Skeletal muscle tissue (tissue), 4 donors: ENCODE measurements around the gene TERF2IP. TPM values are rescaled to one million over a fixed set of nuclear protein-coding genes. Genes with fewer than 3 reads are reported as not detected.

Experiments
- H3K27ac ChIP-seq: one replicate; pipeline ENCODE4 v1.7.0; 2013; ENCODE audit warnings: mild to moderate bottlenecking, low read depth, low read length, inconsistent platforms
- H3K27me3 ChIP-seq, 3 donors: one replicate each; pipeline ENCODE4 v1.7.0; 2013; ENCODE audit warnings: low read length in 3 of 3; ENCODE audit not compliant: control insufficient read depth in 3 of 3, insufficient read depth in 3 of 3
- H3K36me3 ChIP-seq, 3 donors: one replicate each; pipeline ENCODE4 v1.7.0; 2013; ENCODE audit warnings: low read length in 3 of 3; ENCODE audit not compliant: control insufficient read depth in 3 of 3, insufficient read depth in 3 of 3
- H3K4me1 ChIP-seq, 3 donors: one replicate each; pipeline ENCODE4 v1.7.0; 2013; ENCODE audit warnings: low read length in 3 of 3, mild to moderate bottlenecking in 3 of 3; ENCODE audit not compliant: control insufficient read depth in 3 of 3, insufficient read depth in 3 of 3
- H3K4me3 ChIP-seq, 3 donors: one replicate each; pipeline ENCODE4 v1.7.0; 2013; ENCODE audit warnings: low read length in 3 of 3
- H3K9ac ChIP-seq, 3 donors: one replicate each; pipeline ENCODE4 v1.7.0; 2013; ENCODE audit warnings: low read length in 3 of 3, mild to moderate bottlenecking in 3 of 3, moderate library complexity in 2 of 3, low read depth in 1 of 3
- H3K9me3 ChIP-seq, 3 donors: one replicate each; pipeline ENCODE4 v1.7.0; 2013; ENCODE audit warnings: low read length in 3 of 3; ENCODE audit not compliant: control insufficient read depth in 3 of 3
- total RNA-seq: library from RNA; depleted of rRNA; stranded (reverse); fragments of >200 nt; gene quantifications from one replicate; pipeline ENCODE4 v1.2.3, GENCODE V29; 2014
- donor health status: Osteomylitis.

Gene TERF2IP
- total RNA-seq, 1 donor from 2014 or later = 51.7 TPM

DNA sequence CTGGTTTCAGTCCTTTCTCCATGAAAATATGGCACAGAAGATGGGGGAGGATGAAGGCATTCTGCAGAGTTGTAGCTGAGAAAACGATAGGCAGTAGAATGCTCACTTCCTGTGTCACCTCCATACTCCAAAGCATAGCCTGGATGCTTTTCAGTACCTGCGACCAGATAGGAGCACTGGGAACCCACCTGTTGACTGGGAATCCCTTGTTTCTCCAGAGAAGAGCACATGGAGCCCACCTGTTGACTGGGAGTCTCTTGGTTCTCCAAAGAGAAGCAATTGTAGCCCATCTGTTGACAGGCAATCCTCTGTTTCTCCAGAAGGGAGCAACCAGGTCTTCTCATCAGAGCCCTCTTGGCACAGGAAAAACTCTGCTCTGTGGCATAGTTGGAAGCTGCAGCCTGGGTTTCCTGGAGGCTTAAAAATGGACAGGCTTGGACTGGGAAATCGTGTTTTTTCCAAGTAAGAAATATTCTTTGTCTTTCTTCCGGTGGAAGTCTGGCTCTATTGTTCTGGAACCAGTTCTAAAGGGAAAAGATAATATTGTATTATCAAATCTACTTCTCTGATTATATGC, 13.2 kb downstream of the TERF2IP start:
- peaks cover 17 to 29% (median 26%) of the 10 kb centered on the region in 3 donors for H3K36me3 ChIP-seq
- H3K9me3 ChIP-seq = no peaks in the 10 kb centered on the region
- H3K9ac ChIP-seq = no peak overlapping the region
- no peaks in the 10 kb centered on the region for H3K27me3 ChIP-seq
- H3K4me3 ChIP-seq = no peak overlapping the region
- peaks cover 0 to 5% (median 0%) of the 10 kb centered on the region in 3 donors for H3K4me1 ChIP-seq
- H3K27ac ChIP-seq = no peak overlapping the region

DNA sequence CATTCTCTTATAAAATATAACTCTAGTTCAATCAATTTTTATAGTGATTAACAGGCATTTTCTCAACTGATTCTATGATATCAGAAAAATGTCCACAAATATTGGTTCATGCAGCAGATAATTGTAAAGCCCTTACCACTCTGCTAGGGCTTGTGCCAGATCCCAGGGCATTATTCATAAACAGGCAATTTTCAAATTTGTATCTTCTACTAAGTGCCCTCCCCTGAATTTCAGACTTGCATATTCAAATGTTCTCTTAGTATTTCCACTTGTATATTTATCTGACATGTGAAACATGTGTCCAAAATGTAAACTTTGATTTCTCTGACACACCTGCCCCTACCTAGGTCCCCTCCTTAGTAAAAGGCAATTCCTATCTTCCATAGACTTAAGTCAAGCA, 19.9 kb downstream of the TERF2IP start:
- Histone ChIP-seq H3K36me3 (no peaks in the 10 kb centered on the region), H3K9me3 (no peaks in the 10 kb centered on the region), H3K9ac (no peak overlapping the region), H3K27me3 (no peaks in the 10 kb centered on the region), H3K27ac (no peak overlapping the region), H3K4me3 (no peak overlapping the region), H3K4me1 (no peaks in the 10 kb centered on the region)

DNA sequence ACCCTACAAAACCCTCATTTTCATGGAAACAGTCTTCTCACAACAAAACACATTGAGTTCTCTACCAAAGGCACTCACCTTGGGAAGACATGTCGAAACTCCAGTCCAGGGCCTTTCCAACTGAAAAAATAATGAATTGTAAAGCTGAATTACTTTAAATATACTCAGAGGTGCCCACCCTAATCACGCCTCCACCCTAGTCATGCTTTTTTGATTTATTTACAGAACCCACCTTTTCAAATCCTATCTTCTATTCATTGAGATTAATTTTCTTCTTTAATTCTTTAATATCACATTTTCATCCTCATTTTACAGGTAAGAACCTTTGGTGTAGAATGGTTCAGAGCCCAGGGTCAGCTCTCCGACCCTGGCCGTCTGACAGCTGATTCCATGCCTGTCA, 29.3 kb downstream of the TERF2IP start, which contains the start of gene CPHXL2:
TSS of gene CPHXL2 (minus strand) at position 101 of the 400 bp plus-strand sequence. CDS start at position 91, 10 bp downstream.
- H3K4me3 ChIP-seq = no peak within 1 kb of the TSS
- H3K27me3 ChIP-seq = no peaks in the 10 kb centered on the region
- no peak within 1 kb of the TSS for H3K9ac ChIP-seq
- H3K9me3 ChIP-seq = no peaks in the 10 kb centered on the region
- no peaks in the 10 kb centered on the region for H3K4me1 ChIP-seq
- no peaks in the 10 kb centered on the region for H3K36me3 ChIP-seq
- no peak within 1 kb of the TSS for H3K27ac ChIP-seq

DNA sequence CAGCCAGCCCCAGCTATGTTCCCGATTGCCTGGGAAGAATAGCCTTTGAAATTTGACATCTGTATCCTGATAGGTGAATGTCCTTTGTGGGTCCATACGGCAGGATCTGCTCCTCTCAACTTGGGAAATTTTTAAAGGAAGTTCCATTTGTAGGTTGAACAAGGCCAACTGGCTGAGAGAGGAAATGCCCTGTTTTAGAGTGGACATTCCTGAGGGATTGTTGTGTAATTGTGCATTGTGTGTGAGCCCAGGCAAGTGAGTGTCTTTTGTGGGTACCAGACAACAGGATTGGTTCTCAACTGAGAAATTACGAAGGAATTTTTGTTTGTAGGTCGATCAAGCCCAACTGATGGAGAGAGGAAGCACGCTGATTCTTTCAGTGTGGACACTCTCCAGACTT, 31.8 kb downstream of the TERF2IP start:
- Histone ChIP-seq H3K9me3 (no peaks in the 10 kb centered on the region), H3K27me3 (no peaks in the 10 kb centered on the region), H3K27ac (no peak overlapping the region), H3K9ac (no peak overlapping the region), H3K4me1 (no peaks in the 10 kb centered on the region), H3K36me3 (no peaks in the 10 kb centered on the region), H3K4me3 (no peak overlapping the region)

DNA sequence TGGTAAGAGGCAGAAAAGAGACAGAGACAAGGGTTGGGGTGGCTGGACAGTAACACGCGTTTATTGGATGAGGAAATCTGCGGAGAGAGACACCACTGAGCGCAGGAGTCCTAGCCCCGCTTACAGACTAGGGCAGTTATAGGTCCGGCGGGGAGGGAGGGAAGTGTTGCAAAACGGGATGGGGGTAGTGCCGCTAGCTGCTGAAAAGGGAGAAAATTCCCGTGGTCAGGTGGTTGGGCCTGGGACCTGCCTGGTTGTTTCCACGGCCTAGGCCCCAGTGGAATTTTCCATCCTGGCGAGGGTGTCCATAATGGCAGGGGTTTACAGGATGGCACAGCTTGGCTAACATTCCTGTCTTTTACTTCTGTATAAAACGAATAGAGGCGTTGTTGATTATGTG, 34.7 kb downstream of the TERF2IP start:
- Histone ChIP-seq H3K4me3 (no peak overlapping the region), H3K27me3 (no peaks in the 10 kb centered on the region), H3K9ac (no peak overlapping the region), H3K36me3 (no peaks in the 10 kb centered on the region), H3K9me3 (no peaks in the 10 kb centered on the region), H3K4me1 (peaks cover 0 to under 1% (median 0%) of the 10 kb centered on the region in 3 donors), H3K27ac (no peak overlapping the region)

DNA sequence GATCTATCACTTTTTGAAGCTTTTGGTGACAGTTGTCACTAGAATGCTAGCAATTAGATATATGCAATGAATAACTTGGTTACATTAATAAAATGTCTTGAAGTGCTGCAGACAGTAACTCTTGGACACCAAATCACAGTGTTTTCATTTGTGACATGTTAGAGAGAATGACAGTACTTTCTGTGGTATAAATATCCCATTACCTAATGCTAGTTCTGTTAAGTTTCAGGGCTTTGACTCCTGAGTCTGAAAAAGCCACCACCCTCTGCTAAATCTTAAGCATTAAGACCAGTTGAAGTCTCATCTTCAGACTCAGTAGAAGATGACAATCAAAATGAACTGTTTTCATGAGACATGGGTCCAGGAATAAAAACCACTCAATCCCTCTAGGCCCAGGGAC, 39.8 kb downstream of the TERF2IP start:
- H3K4me3 ChIP-seq = no peak overlapping the region
- no peak overlapping the region for H3K27ac ChIP-seq
- H3K9me3 ChIP-seq = no peaks in the 10 kb centered on the region
- no peaks in the 10 kb centered on the region for H3K36me3 ChIP-seq
- no peak overlapping the region for H3K9ac ChIP-seq
- peaks cover 0 to 3% (median 0%) of the 10 kb centered on the region in 3 donors for H3K4me1 ChIP-seq
- H3K27me3 ChIP-seq = no peaks in the 10 kb centered on the region

DNA sequence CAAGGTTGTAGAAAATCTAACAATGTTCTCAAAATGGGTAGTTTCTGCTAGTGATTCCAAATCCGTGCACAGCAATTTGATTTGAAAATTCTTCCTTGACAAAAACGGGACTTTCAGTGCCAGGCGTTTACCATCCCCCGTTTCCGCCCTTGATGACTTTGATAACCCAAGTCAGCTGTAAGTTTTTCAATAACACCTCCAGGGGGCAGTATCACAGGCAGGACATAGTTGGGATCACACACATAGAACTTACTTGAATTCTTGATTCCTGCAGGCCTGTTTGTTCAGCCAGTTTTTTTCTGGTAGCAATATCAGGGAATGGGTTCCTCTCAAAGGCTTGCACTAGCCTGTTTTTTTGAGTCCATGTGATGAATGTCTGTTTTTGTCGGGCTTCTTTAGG, 48.1 kb downstream of the TERF2IP start:
- Histone ChIP-seq H3K27ac (no peak overlapping the region), H3K4me3 (no peak overlapping the region), H3K9me3 (no peaks in the 10 kb centered on the region), H3K4me1 (no peaks in the 10 kb centered on the region), H3K36me3 (no peaks in the 10 kb centered on the region), H3K9ac (no peak overlapping the region), H3K27me3 (no peaks in the 10 kb centered on the region)

DNA sequence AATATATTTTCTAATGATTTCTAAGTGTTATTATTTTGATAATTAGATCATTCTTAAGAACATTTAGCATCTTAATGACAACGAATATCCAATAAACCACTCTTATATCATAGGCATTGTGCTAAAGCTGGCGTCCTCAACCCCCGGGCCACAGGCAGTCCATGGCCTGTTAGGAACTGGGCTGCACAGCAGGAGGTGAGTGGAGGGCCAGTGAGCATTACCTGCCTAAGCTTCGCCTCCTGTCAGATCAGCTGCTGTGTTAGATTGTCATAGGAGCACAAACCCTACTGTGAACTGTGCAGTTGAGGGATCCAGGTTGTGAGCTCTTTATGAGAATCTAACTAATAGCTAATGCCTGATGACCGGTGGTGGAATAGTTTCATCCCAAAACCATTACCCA, 50.0 kb downstream of the TERF2IP start:
- Histone ChIP-seq H3K27ac (no peak overlapping the region), H3K9ac (no peak overlapping the region), H3K9me3 (no peaks in the 10 kb centered on the region), H3K36me3 (no peaks in the 10 kb centered on the region), H3K4me1 (no peaks in the 10 kb centered on the region), H3K27me3 (no peaks in the 10 kb centered on the region), H3K4me3 (no peak overlapping the region)

DNA sequence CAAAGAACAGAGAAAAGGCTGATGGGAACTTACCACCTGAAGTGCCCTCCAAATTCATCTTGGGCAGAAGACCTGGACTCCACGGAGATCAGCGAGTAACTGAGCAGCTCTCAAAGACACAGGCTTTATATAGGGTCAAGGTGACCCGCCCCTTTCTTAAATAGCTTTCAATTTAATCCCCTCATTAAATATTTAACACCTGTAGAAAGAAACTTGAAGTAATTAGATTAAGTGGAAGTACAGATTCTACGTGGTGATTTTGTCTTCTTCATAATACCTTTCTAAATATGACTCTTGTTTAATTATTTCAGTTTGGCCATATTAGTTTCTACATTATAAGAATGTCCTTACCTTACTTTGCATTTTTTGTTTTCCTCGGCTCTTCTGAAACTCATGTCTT, 53.8 kb downstream of the TERF2IP start, which contains the start of gene DUXB:
TSS of gene DUXB (minus strand) at position 101 of the 400 bp plus-strand sequence. CDS start at position 58, 43 bp downstream.
- Histone ChIP-seq H3K4me1 (no peaks in the 10 kb centered on the region), H3K9ac (no peak within 1 kb of the TSS), H3K36me3 (no peaks in the 10 kb centered on the region), H3K4me3 (no peak within 1 kb of the TSS), H3K27me3 (no peaks in the 10 kb centered on the region), H3K27ac (no peak within 1 kb of the TSS), H3K9me3 (no peaks in the 10 kb centered on the region)

DNA sequence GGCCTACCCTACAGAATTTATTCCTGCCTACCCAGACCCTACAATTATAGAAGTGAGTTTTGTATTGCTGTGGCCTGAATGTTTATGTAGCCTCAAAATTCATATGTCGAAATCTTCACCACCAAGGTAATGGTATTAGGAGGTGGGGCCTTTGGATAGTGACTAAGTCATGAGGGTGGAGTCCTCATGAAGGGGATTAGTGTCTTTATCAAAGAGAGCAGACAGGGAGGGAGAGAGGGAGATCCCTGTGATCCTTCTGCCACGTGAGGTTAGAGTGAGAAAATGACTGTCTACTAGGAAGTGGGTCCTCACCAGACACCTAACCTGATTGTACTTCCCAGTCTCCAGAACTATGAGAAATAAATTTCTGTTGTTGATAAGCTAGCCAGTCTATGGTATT, 54.7 kb downstream of the TERF2IP start:
- no peaks in the 10 kb centered on the region for H3K4me1 ChIP-seq
- no peak overlapping the region for H3K9ac ChIP-seq
- no peak overlapping the region for H3K27ac ChIP-seq
- H3K4me3 ChIP-seq = no peak overlapping the region
- no peaks in the 10 kb centered on the region for H3K36me3 ChIP-seq
- H3K9me3 ChIP-seq = no peaks in the 10 kb centered on the region
- no peaks in the 10 kb centered on the region for H3K27me3 ChIP-seq
